H9 (cell line): ENCODE measurements around the gene EDN1. TPM values are rescaled to one million over a fixed set of nuclear protein-coding genes. Genes with fewer than 3 reads are reported as not detected.

Source experiments
- DNase-seq: peaks from one replicate; pipeline ENCODE4 v3.0.0-alpha.2; 2017
- H2AFZ ChIP-seq: one replicate; pipeline ENCODE4 v1.6.1; 2013; ENCODE audit warnings: mild to moderate bottlenecking, low read length, control low read depth, moderate library complexity
- H2AK5ac ChIP-seq: 2 replicates; pipeline ENCODE4 v1.6.1; 2013; ENCODE audit warnings: low read length, control low read depth, mixed read lengths; ENCODE audit not compliant: insufficient read length
- H2BK120ac ChIP-seq: one replicate; pipeline ENCODE4 v1.6.1; 2013; ENCODE audit warnings: low read depth, mild to moderate bottlenecking, low read length, control low read depth, inconsistent platforms; ENCODE audit not compliant: poor library complexity, severe bottlenecking
- H2BK12ac ChIP-seq: 2 replicates; pipeline ENCODE4 v1.6.1; 2013; ENCODE audit warnings: low read length, control low read depth, mixed read lengths, low read depth; ENCODE audit not compliant: insufficient read length
- H2BK15ac ChIP-seq: 2 replicates; pipeline ENCODE4 v1.6.1; 2013; ENCODE audit warnings: low read depth, low read length, control low read depth
- H2BK20ac ChIP-seq: one replicate; pipeline ENCODE4 v1.6.1; 2013; ENCODE audit warnings: low read depth, mild to moderate bottlenecking, low read length, control low read depth, inconsistent platforms; ENCODE audit not compliant: poor library complexity, severe bottlenecking
- H2BK5ac ChIP-seq: 2 replicates; pipeline ENCODE4 v1.6.1; 2013; ENCODE audit warnings: low read length, control low read depth, mixed read lengths; ENCODE audit not compliant: insufficient read length
- H3K14ac ChIP-seq: 2 replicates; pipeline ENCODE4 v1.6.1; 2013; ENCODE audit warnings: low read length, control low read depth; ENCODE audit not compliant: insufficient read depth
- H3K18ac ChIP-seq: 2 replicates; pipeline ENCODE4 v1.6.1; 2013; ENCODE audit warnings: low read depth, mild to moderate bottlenecking, mixed read lengths, low read length, control low read depth; ENCODE audit not compliant: insufficient read length
- H3K23ac ChIP-seq: 2 replicates; pipeline ENCODE4 v1.6.1; 2013; ENCODE audit warnings: low read length, control low read depth, mixed read lengths, low read depth; ENCODE audit not compliant: insufficient read length
- H3K23me2 ChIP-seq: 2 replicates; pipeline ENCODE4 v1.6.1; 2013; ENCODE audit warnings: low read depth, mild to moderate bottlenecking, mixed read lengths, low read length, control low read depth; ENCODE audit not compliant: insufficient read length, poor library complexity, severe bottlenecking
- H3K27ac ChIP-seq: 2 replicates; pipeline ENCODE4 v1.5.1; 2013; ENCODE audit warnings: low read length, control low read depth, mixed read lengths, low read depth; ENCODE audit not compliant: insufficient read length
- H3K27me3 ChIP-seq: 2 replicates; pipeline ENCODE4 v1.6.1; 2013; ENCODE audit warnings: low read length, control low read depth, inconsistent platforms; ENCODE audit not compliant: insufficient read depth
- H3K4ac ChIP-seq: 2 replicates; pipeline ENCODE4 v1.6.1; 2013; ENCODE audit warnings: low read depth, mild to moderate bottlenecking, control low read depth, inconsistent platforms, low read length, moderate library complexity
- H3K4me1 ChIP-seq: 2 replicates; pipeline ENCODE4 v1.6.1; 2013; ENCODE audit warnings: low read length, control low read depth, inconsistent platforms; ENCODE audit not compliant: insufficient read depth
- H3K4me2 ChIP-seq: 2 replicates; pipeline ENCODE4 v1.6.1; 2013; ENCODE audit warnings: low read length, control low read depth, mixed read lengths; ENCODE audit not compliant: insufficient read length, insufficient read depth
- H3K56ac ChIP-seq: 2 replicates; pipeline ENCODE4 v1.6.1; 2013; ENCODE audit warnings: low read depth, mild to moderate bottlenecking, mixed read lengths, low read length, control low read depth; ENCODE audit not compliant: insufficient read length
- H3K79me1 ChIP-seq: 2 replicates; pipeline ENCODE4 v1.6.1; 2013; ENCODE audit warnings: low read depth, mild to moderate bottlenecking, moderate library complexity, low read length, control low read depth, inconsistent platforms; ENCODE audit not compliant: insufficient read depth, poor library complexity, severe bottlenecking
- H3K79me2 ChIP-seq: 2 replicates; pipeline ENCODE4 v1.6.1; 2013; ENCODE audit warnings: low read length, control low read depth, inconsistent platforms; ENCODE audit not compliant: insufficient read depth
- H3K9ac ChIP-seq: 2 replicates; pipeline ENCODE4 v1.6.1; 2013; ENCODE audit warnings: low read length, control low read depth, mixed read lengths; ENCODE audit not compliant: insufficient read length; ENCODE audit errors: extremely low read depth
- H3K9me3 ChIP-seq: one replicate; pipeline ENCODE4 v1.6.1; 2013; ENCODE audit warnings: low read depth, low read length, inconsistent platforms; ENCODE audit not compliant: control insufficient read depth
- H3T11ph ChIP-seq: one replicate; pipeline ENCODE4 v1.6.1; 2013; ENCODE audit warnings: mild to moderate bottlenecking, low read length, control low read depth, inconsistent platforms
- H4K20me1 ChIP-seq: one replicate; pipeline ENCODE4 v1.6.1; 2013; ENCODE audit not compliant: control insufficient read depth, insufficient read length, insufficient read depth
- H4K5ac ChIP-seq: 2 replicates; pipeline ENCODE4 v1.6.1; 2013; ENCODE audit warnings: low read depth, mild to moderate bottlenecking, mixed read lengths, low read length, control low read depth; ENCODE audit not compliant: insufficient read length
- H4K8ac ChIP-seq: replicated peaks from 2 replicates; pipeline ENCODE4 v1.6.1; 2013; ENCODE audit warnings: low read length, control low read depth, mixed read lengths, low read depth; ENCODE audit not compliant: insufficient read length
- H4K91ac ChIP-seq: 2 replicates; pipeline ENCODE4 v1.6.1; 2013; ENCODE audit warnings: low read depth, mild to moderate bottlenecking, moderate library complexity, mixed read lengths, low read length, control low read depth; ENCODE audit not compliant: insufficient read length
- H3K27ac Mint-ChIP-seq, 3 experiments: 2 replicates in 2 of 3; 3 replicates in 1 of 3; pipeline ENCODE4 v1.8.0; 2020 to 2021; ENCODE audit warnings: mixed read lengths in 3 of 3, mild to moderate bottlenecking in 1 of 3, moderate library complexity in 1 of 3
- H3K27me3 Mint-ChIP-seq: 2 replicates; pipeline ENCODE4 v1.8.0; 2021; ENCODE audit warnings: low read depth, mild to moderate bottlenecking, moderate library complexity, mixed read lengths
- H3K36me3 Mint-ChIP-seq, 3 experiments: 2 replicates in 2 of 3; 3 replicates in 1 of 3; pipeline ENCODE4 v1.8.0; 2020 to 2021; ENCODE audit warnings: low read depth in 3 of 3, mixed read lengths in 3 of 3; ENCODE audit not compliant: insufficient read depth in 1 of 3
- H3K4me1 Mint-ChIP-seq, 2 experiments: 2 replicates each; pipeline ENCODE4 v1.8.0; 2020; ENCODE audit warnings: mixed read lengths in 2 of 2
- H3K4me3 Mint-ChIP-seq, 2 experiments: 2 replicates in 1 of 2; 3 replicates in 1 of 2; pipeline ENCODE4 v1.8.0; 2020 to 2021; ENCODE audit warnings: mild to moderate bottlenecking in 2 of 2, mixed read lengths in 2 of 2, moderate library complexity in 1 of 2
- H3K9me3 Mint-ChIP-seq, 2 experiments: 2 replicates in 1 of 2; 3 replicates in 1 of 2; pipeline ENCODE4 v1.8.0; 2020; ENCODE audit warnings: mild to moderate bottlenecking in 2 of 2, mixed read lengths in 2 of 2, moderate library complexity in 1 of 2
- whole genome bisulfite sequencing: extraction: QIAGEN DNeasy Blood & Tissue Kit; methylation state at CpG from one replicate; pipeline ENCODE4 v1.1.7; 2013; ENCODE audit warnings: missing lambda C conversion rate, low lambda C conversion rate, mixed read lengths; ENCODE audit not compliant: insufficient read length; ENCODE audit errors: extremely low coverage; 5-methylcytosine and 5-hydroxymethylcytosine counted together
- total RNA-seq: library from RNA; stranded (reverse); gene quantifications from 2 replicates; pipeline ENCODE4 v1.2.1, GENCODE V29; 2021
- TF ChIP-seq, protein P1 (sequence below): fragments of 200-600 bp; sonication (generic); conservative IDR thresholded peaks from 3 replicates; pipeline ENCODE4 v1.8.0; 2021; ENCODE audit warnings: antibody characterized with exemption, mild to moderate bottlenecking

EDN1 gene
- total RNA-seq, 1 experiment from 2014 or later = 2.1 TPM

DNA sequence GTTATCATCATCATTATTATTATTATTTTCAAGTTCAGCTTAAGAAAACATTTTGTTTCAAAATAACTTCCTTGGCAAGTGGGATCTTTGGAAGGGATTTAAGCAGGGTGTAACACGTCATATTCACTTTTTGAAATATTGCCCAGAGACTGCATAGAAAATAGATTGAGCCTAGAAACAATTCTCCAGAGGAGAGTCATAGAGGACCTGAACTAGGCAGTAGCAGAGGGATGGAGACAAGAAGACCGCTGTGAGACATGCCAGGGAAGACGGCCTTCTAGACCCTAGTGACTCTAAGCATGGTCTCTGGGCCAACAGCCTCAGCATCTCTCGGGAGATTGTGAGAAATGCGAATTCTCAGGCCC, 55.5 kb downstream of the EDN1 start:
- Histone ChIP-seq H4K8ac (no peak overlapping the region), H4K20me1 (no peaks in the 10 kb centered on the region), H3K4me1 (no peaks in the 10 kb centered on the region; the same call in 1 of the 2 replicates), H3K18ac (no peak overlapping the region), H3K79me2 (no peaks in the 10 kb centered on the region), H4K5ac (no peak overlapping the region), H2BK120ac (no peak overlapping the region), H4K91ac (no peak overlapping the region), H3K4me2 (no peak overlapping the region), H2BK5ac (no peak overlapping the region), H2BK12ac (no peak overlapping the region), H2BK20ac (no peak overlapping the region), H3K79me1 (no peaks in the 10 kb centered on the region), H3K4ac (no peak overlapping the region), H3K27me3 (no peaks in the 10 kb centered on the region), H2AFZ (no peak overlapping the region), H3K23me2 (no peaks in the 10 kb centered on the region), H3K14ac (no peak overlapping the region), H3K27ac (no peak overlapping the region), H3T11ph (no peak overlapping the region), H3K23ac (no peak overlapping the region), H3K56ac (no peak overlapping the region), H2AK5ac (no peak overlapping the region), H3K9ac (no peak overlapping the region), H2BK15ac (no peak overlapping the region), H3K9me3 (peaks cover 9% of the 10 kb centered on the region)
- TF ChIP-seq, protein P1, sequence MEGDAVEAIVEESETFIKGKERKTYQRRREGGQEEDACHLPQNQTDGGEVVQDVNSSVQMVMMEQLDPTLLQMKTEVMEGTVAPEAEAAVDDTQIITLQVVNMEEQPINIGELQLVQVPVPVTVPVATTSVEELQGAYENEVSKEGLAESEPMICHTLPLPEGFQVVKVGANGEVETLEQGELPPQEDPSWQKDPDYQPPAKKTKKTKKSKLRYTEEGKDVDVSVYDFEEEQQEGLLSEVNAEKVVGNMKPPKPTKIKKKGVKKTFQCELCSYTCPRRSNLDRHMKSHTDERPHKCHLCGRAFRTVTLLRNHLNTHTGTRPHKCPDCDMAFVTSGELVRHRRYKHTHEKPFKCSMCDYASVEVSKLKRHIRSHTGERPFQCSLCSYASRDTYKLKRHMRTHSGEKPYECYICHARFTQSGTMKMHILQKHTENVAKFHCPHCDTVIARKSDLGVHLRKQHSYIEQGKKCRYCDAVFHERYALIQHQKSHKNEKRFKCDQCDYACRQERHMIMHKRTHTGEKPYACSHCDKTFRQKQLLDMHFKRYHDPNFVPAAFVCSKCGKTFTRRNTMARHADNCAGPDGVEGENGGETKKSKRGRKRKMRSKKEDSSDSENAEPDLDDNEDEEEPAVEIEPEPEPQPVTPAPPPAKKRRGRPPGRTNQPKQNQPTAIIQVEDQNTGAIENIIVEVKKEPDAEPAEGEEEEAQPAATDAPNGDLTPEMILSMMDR = no peak
- Mint-ChIP-seq H3K27ac (no peak overlapping the region), H3K27me3 (no peaks in the 10 kb centered on the region; the same call in 1 of the 2 replicates), H3K4me3 (no peak overlapping the region), H3K9me3 (peaks cover 7 to 9% of the 10 kb centered on the region in 2 experiments), H3K4me1 (peaks cover 27 to 48% of the 10 kb centered on the region in 2 experiments), H3K36me3 (peaks cover 4 to 9% (median 9%) of the 10 kb centered on the region in 3 experiments)
- no CpG with 5 or more reads among the region's 5 CpGs for whole genome bisulfite sequencing
- DNase-seq = no peak
